ENCODE measurements around the gene DPP8. TPM values are rescaled to one million over a fixed set of nuclear protein-coding genes. Genes with fewer than 3 reads are reported as not detected.
"Not testable (repeated sequence)": the region's sequence is repeated elsewhere in the genome, so short reads cannot be mapped to it uniquely, and the experiment has no call there.

The DPP8 gene
- polyA plus RNA-seq, 1 donor from 2014 or later: 18.6 TPM

DNA sequence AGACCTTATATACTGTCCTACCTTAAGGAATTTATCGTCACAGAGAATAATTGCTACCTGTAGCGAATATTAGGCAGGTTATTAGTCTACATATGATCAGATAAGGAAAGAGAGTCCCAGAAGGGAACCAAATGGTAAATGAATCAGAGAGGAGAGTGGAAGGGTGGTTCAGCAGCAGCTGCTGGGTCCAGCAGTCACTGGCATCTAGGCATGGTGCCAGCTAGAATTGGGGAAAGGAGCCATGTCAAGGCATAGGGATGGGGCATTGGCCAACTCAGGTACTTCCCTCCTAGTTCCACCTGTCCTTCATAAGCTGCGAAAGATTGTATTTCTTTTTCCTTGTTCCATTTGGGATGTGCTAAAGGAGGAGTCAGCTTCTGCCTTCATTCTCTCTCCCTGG, 36.2 kb upstream of the DPP8 start:
- Histone ChIP-seq H3K79me2 (replicated peaks; ENCODE audit: insufficient read depth, low read length) (peaks cover 33% of the 10 kb centered on the region), H3K36me3 (ENCODE audit: insufficient read depth, low read length) (no peaks in the 10 kb centered on the region), H4K20me1 (ENCODE audit: insufficient read depth) (no peaks in the 10 kb centered on the region), H3K27me3 (ENCODE audit: insufficient read depth, low read depth, low read length) (no peaks in the 10 kb centered on the region), H3K4me3 (ENCODE audit: low read length) (no peak overlapping the region), H3K9me2 (ENCODE audit: insufficient read depth, low read length) (no peaks in the 10 kb centered on the region), H2AFZ (ENCODE audit: low read depth, low read length) (no peak overlapping the region), H3K4me2 (ENCODE audit: low read length) (no peak overlapping the region), H3K9ac (ENCODE audit: low read length) (no peak overlapping the region), H3K27ac (ENCODE audit: low read length) (no peak overlapping the region), H3F3A (ENCODE audit: insufficient read depth, low read length, poor library complexity, severe bottlenecking) (no peaks in the 10 kb centered on the region), H3K9me3 (ENCODE audit: low read length) (no peaks in the 10 kb centered on the region)
- TF ChIP-seq TAF1 (IDR thresholded peaks at IDR 0.05; ENCODE audit: low read depth) (no peak), POLR2AphosphoS5 (IDR thresholded peaks at IDR 0.05) (no peak), EP300 (conservative IDR thresholded peaks at IDR 0.05; ENCODE audit: poor library complexity, severe bottlenecking) (no peak), SMC3 (conservative IDR thresholded peaks at IDR 0.05; ENCODE audit: poor library complexity) (no peak), RAD21 (conservative IDR thresholded peaks at IDR 0.05) (no peak), MXI1 (conservative IDR thresholded peaks at IDR 0.05; ENCODE audit: poor library complexity, severe bottlenecking) (no peak), EZH2 (IDR thresholded peaks at IDR 0.05; ENCODE audit: borderline replicate concordance, insufficient read depth, low read length, poor library complexity, severe bottlenecking) (no peak)
- TF ChIP-seq, protein P1, sequence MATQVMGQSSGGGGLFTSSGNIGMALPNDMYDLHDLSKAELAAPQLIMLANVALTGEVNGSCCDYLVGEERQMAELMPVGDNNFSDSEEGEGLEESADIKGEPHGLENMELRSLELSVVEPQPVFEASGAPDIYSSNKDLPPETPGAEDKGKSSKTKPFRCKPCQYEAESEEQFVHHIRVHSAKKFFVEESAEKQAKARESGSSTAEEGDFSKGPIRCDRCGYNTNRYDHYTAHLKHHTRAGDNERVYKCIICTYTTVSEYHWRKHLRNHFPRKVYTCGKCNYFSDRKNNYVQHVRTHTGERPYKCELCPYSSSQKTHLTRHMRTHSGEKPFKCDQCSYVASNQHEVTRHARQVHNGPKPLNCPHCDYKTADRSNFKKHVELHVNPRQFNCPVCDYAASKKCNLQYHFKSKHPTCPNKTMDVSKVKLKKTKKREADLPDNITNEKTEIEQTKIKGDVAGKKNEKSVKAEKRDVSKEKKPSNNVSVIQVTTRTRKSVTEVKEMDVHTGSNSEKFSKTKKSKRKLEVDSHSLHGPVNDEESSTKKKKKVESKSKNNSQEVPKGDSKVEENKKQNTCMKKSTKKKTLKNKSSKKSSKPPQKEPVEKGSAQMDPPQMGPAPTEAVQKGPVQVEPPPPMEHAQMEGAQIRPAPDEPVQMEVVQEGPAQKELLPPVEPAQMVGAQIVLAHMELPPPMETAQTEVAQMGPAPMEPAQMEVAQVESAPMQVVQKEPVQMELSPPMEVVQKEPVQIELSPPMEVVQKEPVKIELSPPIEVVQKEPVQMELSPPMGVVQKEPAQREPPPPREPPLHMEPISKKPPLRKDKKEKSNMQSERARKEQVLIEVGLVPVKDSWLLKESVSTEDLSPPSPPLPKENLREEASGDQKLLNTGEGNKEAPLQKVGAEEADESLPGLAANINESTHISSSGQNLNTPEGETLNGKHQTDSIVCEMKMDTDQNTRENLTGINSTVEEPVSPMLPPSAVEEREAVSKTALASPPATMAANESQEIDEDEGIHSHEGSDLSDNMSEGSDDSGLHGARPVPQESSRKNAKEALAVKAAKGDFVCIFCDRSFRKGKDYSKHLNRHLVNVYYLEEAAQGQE (IDR thresholded peaks at IDR 0.05; ENCODE audit: borderline replicate concordance): no peak
- TF ChIP-seq, protein P2, sequence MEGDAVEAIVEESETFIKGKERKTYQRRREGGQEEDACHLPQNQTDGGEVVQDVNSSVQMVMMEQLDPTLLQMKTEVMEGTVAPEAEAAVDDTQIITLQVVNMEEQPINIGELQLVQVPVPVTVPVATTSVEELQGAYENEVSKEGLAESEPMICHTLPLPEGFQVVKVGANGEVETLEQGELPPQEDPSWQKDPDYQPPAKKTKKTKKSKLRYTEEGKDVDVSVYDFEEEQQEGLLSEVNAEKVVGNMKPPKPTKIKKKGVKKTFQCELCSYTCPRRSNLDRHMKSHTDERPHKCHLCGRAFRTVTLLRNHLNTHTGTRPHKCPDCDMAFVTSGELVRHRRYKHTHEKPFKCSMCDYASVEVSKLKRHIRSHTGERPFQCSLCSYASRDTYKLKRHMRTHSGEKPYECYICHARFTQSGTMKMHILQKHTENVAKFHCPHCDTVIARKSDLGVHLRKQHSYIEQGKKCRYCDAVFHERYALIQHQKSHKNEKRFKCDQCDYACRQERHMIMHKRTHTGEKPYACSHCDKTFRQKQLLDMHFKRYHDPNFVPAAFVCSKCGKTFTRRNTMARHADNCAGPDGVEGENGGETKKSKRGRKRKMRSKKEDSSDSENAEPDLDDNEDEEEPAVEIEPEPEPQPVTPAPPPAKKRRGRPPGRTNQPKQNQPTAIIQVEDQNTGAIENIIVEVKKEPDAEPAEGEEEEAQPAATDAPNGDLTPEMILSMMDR (IDR thresholded peaks at IDR 0.05; ENCODE audit: poor library complexity, severe bottlenecking): no peak

DNA sequence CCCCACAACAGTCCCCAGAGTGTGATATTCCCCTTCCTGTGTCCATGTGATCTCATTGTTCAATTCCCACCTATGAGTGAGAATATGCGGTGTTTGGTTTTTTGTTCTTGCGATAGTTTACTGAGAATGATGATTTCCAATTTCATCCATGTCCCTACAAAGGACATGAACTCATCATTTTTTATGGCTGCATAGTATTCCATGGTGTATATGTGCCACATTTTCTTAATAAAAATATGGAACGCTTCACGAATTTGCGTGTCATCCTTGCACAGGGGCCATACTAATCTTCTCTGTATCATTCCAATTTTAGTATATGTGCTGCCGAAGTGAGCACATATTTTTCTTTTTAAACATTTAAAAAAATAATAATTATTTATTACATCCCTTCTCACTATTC, 35.4 kb upstream of the DPP8 start:
- H3K4me3 ChIP-seq (ENCODE audit: low read length); H3K27me3 ChIP-seq (ENCODE audit: insufficient read depth, low read depth, low read length); H3F3A ChIP-seq (ENCODE audit: insufficient read depth, low read length, poor library complexity, severe bottlenecking); H4K20me1 ChIP-seq (ENCODE audit: insufficient read depth); H3K36me3 ChIP-seq (ENCODE audit: insufficient read depth, low read length); H3K9me2 ChIP-seq (ENCODE audit: insufficient read depth, low read length); H3K9ac ChIP-seq (ENCODE audit: low read length); H2AFZ ChIP-seq (ENCODE audit: low read depth, low read length); H3K4me2 ChIP-seq (ENCODE audit: low read length); H3K27ac ChIP-seq (ENCODE audit: low read length); H3K9me3 ChIP-seq (ENCODE audit: low read length): not testable (repeated sequence)
- H3K79me2 ChIP-seq (replicated peaks; ENCODE audit: insufficient read depth, low read length): peaks cover 40% of the 10 kb centered on the region

DNA sequence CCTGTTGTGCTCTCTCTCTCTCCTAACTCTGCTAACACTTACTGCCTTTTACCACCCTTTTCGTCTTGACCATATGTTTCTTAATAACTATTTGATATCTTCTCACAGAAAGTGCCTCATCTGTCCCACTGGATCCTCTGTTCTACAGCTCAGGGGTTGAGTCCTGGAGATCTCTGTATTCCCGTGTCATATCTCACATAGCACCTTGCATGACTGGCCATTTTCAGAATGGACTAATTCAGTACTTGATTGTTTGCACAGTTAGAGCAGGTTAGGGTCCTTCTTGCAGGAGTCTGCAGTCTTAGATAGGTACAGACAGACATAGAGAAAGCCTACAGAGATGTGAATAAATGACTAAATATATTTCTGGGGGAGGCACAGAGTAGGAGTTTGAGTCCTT, 33.7 kb upstream of the DPP8 start:
- H3K4me2 ChIP-seq (ENCODE audit: low read length): no peak overlapping the region
- H3K9me2 ChIP-seq (ENCODE audit: insufficient read depth, low read length): no peaks in the 10 kb centered on the region
- H3K79me2 ChIP-seq (replicated peaks; ENCODE audit: insufficient read depth, low read length): peaks cover 55% of the 10 kb centered on the region
- H3K36me3 ChIP-seq (ENCODE audit: insufficient read depth, low read length): no peaks in the 10 kb centered on the region
- no peaks in the 10 kb centered on the region for H3K9me3 ChIP-seq (ENCODE audit: low read length)
- no peak overlapping the region for H3K4me3 ChIP-seq (ENCODE audit: low read length)
- no peak overlapping the region for H3K9ac ChIP-seq (ENCODE audit: low read length)
- H3K27ac ChIP-seq (ENCODE audit: low read length): no peak overlapping the region
- no peak overlapping the region for H2AFZ ChIP-seq (ENCODE audit: low read depth, low read length)
- no peaks in the 10 kb centered on the region for H4K20me1 ChIP-seq (ENCODE audit: insufficient read depth)
- no peaks in the 10 kb centered on the region for H3F3A ChIP-seq (ENCODE audit: insufficient read depth, low read length, poor library complexity, severe bottlenecking)
- TF ChIP-seq SMC3 (conservative IDR thresholded peaks at IDR 0.05; ENCODE audit: poor library complexity): no peak
- H3K27me3 ChIP-seq (ENCODE audit: insufficient read depth, low read depth, low read length): no peaks in the 10 kb centered on the region
